ENCODE data around the gene MYH9.
"Not testable (repeated sequence)": the region's sequence is repeated elsewhere in the genome, so short reads cannot be mapped to it uniquely, and the experiment has no call there.

Gene MYH9

DNA sequence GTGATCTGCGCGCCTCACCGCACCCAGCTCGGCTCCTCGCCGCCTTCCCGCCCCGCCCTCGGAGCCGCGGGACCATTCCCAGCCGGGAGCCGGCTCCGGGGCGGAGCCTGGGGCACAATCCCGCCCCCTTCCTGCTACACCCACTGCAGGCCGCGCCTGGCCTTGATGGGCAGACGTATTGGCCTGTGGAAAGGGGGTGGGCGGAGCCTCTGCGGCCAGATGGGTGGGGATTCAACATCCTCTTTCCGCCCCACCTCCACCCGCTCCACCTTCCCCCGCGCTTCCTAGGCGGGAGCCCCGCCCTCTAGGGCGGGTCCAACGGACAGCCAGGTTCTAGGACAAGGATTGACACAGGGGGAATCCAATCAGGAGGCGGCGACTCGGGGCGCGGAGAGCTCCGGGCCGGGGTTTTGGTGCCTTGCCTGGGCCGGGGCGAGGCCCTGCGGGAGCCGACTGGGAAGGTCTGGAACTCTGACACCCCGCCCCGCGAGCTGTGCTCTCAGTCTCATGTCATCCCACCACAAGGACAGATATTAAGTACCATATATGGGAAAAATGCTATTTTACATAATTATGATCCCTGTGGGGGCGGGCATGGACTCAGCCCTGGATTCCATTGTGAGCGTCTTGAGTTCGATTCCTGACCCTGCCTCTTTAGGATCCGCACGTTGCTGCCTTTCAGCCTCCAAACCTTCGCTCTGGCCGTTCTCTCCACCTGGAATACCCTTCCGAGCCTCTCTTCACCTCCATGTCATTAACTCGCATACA lies at the start of gene MYH9:
Gene MYH9, minus strand, starts transcription at position 9 of the 768 bp plus-strand sequence. CDS start 38,731 bp downstream, outside the sequence.
- peak; percentile 100 for DNase-seq

DNA sequence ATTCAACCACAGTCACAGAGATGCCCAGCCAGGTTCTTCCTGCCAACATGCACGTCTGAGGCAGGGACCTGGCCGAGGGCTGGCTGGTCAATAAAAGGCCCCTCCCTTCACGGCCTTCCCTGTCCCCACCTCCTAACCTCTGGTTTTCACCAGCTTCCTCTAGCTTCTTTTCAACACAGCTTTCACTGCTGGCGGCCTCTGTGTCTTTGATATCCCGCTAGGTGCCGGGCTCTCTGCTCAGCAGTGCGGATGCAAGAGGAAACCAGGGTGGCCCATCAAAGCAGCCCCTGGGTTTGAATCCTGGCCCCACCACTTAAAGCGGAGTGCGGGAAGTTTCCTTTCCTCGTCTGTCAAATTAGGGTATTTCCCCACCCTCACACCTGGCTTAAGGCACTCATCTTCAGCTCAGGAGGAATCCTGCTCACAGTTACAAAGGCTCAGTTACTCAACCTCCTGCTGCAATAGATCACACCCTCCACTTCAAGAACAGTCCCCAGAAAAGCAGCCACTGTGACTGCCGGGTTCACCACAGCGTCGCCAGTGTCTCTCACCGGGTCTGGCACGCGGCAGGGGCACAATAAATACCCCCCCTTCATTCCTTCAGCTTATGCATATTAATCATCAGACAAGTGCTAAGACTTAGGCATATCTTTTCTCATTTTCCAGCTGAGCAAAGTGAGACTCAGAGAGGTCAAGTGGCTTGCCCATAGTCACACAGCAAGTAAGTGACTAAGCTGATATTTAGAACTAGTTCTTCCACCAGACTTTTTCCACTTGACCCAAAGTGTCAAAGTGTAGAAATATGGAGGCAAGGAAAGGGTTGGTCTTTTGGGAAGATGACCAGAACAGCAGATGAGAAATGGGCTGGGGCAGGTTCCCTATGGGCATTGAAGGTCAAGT lies 48.0 kb upstream of the MYH9 start:
- no peak for DNase-seq

DNA sequence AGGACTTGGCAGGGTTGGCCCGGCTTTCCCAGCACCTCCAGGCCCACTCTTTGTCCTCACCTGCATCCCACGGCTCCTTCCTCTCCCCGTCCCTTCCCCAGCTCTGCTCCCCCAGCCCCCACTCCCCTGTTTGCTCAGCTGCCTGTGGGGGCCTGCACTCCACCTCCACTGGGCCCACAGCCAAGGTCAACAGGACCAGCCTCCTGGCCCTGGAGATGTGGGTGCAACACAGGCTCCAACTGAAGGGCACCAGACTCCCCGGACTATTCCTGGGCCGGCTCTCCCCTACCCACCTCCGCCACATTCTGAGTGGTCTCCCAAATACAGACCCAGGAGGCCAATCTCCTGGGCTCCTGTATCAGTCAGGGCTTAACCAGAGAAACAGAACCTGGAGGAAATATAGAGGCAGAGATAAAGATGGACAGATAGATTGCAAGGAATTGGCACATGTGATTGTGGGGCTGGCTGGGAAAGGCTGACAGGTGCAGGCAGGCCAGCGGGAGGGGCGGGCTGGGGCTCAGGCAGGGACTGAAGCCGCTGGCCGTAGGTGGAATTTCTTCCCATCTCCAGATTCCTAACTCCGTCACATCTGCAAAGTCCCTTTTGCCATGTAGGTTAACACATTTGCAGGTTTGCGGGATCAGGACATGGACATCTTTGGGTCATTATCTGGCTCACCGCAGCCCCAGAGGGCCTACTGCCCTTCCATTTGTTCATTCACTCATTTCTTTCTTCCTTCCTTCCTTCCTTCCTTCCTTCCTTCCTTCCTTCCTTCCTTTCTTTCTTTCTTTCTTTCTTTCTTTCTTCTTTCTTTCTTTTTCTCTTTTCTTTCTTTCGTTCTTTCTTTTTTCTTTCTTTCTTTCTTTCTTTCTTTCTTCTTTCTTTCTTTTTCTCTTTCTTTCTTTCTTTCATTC lies 45.8 kb upstream of the MYH9 start:
- no peak for DNase-seq

DNA sequence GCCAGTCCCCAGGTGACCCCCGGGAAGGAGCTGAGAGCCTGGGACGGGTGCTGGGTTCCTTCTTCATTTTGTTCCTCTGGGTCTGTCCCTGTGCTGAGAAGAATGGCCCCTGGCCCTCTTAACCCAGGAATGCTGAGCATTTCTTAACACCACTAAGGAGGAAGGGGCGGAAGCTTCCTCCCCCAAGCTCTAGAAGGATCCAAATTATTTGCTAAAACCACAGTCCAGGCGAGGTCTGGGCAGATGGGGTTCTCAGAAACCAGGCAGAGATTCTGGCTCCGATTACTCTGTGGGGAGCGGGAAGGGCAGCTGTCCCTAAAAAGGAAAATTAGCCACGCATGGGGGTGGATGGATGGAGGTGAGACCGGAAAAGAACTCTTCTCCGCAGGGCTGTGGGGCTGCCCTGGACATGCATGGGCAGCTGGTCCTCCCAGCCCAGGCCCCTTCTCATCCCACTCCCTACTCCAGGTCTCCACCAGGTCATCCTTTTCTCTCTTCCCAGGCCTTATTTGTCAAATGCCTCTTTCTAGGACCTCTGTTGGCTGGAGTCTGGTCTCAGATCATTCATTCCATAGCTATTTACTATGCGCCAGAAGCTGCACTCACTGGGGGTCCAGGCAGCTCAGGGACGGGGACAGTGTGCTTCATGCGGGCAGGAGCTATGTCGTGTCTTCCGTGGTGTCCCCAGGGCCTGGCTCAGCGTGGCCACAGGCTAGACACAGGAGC lies 45.0 kb upstream of the MYH9 start:
- no peak for DNase-seq

DNA sequence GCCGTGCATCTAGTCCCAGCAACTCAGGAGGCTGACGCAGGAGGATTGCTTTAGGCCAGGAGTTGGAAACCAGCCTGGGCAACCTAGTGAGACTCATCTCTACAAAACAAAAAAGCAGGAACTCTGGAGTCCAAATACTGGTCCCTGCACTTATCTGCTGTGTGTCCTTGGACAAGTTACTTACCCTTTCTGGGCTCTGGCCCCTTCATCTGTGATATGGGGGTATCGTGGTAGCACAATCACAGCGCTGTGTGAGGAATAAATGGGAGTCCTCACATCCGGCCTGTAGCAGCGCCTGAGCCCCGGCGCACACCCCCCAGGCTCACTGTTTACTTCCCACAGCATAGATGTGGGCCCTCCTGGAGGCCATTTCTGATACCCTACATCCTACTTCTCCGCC lies 44.2 kb upstream of the MYH9 start:
- no peak for DNase-seq

DNA sequence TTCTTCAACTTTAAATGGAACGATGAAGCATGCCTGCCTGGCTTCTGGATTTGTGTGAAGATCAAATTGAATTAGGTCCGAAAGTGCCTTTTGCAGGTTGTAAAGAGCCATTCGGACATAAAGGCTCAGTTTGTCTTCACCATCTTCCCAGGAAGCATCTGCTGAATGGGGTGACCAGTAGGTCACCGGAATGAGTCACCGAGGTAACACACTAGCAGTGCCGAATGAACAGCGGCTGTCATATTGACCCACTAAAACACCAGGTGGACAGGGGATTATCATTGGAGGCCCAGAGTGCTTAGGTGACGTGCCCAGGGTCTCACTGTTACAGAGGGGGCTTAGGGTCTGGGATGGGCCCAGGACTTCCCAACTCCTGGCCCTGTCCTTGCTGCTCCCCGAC lies 43.1 kb upstream of the MYH9 start:
- no peak for DNase-seq

DNA sequence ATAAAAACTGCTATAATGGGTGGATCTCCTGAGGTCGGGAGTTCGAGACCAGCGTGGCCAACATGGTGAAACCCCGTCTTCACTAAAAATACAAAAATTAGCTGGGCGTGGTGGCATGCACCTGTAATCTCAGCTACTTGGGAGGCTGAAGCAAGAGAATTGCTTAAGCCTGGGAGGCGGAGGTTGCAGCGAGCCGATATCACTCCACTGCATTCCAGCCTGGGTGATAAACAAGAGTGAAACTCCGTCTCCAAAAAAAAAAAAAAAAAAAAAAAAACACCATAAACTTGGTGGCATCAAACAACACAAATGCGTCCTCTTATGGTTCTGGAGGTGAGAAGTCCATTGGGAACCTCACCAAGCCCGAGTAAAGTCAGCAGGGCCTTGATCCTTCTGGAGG lies 40.2 kb upstream of the MYH9 start:
- not testable (repeated sequence) for DNase-seq

DNA sequence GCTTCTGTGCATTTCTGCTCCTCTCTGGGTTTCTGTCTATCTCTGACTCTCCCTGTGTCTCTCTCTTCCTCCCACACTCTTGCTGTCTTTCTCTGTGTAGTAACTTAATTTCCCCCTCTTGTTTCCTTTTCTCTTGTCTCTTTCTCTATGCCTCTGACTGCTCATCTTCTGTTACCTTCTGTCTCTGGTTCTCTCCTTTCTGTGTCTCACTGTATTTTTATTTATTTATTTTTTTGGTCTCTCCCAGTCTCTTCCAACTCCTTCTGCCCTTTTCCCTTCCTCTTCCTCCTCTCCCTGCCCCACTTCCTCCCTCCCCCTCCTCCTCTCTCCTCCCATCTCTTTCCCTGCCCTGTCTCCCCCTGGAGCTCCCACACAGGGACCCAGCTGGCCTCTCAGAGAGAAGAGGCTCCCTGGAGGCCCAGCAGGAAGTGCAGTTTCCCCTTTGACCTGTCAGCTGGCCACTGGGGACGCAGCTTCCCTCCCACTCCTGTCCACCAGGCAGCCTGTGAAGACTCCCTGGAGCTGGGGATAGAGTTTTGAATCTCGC lies 38.3 kb upstream of the MYH9 start:
- DNase-seq, result no peak

DNA sequence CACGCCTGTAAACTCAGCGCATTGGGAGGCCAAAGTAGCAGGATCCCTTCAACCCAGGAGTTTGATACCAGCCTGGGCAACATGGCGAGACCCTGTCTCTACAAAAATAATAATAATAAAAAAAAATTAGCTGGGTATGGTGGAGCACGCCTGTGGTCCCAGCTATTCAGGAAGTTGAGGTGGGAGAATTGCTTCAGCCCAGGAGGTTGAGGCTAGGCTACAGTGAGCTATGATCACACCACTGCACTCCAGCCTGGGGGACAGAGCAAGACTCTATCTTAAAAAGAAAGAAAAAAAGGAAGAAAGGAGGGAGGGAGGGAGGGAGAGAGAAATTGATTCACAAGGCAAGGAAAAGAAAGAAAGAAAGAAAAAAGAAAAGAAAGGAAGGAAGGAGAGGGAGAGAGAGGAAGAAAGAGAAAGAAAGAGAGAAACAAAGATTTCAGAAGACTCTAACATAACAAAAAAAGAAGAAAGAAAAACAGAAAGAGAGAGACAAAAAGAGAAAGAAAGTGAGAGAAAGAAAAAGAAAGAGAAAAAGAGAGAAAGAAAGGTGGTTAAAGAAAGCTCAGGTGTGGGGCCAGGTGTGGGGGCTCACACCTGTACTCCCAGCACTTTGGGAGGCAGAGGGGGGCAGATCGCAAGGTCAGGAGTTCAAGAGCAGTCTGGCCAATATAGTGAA lies 37.3 kb upstream of the MYH9 start:
- no peak for DNase-seq

DNA sequence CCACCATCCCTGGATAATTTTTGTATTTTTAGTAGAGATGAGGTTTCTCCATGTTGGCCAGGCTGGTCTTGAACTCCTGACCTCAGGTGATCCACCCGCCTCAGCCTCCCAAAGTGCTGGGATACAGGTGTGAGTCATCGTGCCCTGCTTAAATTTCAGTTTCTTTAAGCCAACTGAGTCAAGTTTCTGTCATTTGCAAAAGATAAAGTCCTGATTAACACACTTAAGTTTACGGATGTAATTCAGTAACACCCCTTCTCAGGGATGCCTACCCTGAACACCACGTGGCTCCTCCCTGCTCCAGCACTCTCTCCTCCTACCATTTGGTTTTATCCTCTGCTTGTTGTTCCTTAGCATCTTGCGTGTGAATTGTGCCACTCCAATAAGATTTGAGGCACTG lies 36.7 kb upstream of the MYH9 start:
- not testable (repeated sequence) for DNase-seq

DNA sequence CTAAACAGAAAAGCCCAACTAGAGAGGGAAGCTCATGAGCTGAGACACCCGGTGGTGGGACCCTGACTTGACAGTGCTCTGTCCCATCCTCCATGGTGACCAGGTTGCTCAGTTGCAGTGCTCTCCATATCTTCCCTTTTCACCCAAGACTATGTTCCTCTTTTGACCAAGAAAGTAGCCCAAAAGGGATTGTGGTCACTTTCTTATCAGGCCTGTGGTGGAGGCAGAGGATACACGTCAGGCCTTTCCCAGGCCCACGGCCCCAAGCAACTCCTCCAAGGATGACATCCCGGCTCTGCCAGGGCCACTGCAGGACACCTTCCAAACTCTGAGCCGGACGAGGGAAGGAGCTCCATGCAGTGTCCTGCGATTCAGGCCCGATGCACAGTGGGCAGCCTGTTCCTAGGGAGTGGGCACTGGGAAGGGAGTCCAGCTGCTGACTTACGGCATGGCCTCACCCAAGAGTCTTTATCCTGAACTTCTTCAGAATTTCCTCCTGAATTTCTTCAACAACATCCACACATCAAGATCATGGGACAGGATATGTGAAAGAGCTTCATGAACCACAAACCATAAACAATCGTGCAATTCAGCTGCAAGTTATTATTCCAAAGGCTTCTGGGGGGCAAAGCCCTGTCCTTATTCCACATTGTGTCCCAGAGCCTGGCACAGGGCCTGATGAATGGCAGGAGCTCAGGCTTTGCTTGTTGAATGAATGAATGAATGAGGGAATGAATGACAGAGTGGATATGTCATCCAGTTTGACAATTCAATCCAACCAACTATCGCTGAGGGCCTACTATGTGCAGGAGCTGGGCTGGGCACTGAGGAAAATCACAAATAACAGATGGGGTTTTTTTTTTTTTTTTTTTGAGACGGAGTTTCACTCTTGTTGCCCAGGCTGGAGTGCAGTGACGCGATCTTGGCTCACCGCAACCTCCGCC lies 36.0 kb upstream of the MYH9 start:
- DNase-seq, result no peak

DNA sequence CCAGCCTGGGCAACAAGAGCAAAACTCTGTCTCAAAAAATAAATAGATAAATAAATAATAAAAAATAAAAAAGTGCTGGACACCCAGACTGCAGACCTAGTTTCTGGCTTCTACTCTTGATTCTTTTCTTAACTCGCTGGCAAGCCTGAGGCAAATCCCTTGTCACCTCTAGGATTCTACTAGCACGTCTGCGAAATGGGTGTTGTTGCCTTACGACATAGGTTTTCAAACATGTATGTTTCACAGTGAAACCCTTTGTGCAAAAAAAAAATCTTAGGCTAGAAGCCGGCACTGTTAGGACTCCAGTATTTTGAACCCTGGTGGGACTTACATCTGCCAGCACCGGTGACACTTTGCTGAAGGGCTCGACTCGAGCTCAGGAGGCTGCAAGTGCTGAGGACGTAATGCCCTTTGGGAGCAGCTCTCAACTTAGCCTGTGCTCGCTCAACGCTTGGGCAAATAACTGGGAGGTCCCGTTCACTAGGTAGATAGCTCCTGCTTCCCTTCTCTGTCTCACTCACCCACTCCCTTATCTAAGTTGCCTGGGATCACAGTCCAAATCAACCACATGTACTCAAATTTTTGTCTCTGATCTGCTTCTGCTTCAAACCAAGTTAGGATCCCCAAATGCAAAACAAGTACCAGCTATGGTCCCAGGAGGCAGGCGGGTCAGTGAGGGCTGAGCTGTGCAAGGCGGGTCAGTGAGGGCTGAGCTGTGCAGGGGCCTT lies 34.7 kb upstream of the MYH9 start:
- DNase-seq, result no peak

DNA sequence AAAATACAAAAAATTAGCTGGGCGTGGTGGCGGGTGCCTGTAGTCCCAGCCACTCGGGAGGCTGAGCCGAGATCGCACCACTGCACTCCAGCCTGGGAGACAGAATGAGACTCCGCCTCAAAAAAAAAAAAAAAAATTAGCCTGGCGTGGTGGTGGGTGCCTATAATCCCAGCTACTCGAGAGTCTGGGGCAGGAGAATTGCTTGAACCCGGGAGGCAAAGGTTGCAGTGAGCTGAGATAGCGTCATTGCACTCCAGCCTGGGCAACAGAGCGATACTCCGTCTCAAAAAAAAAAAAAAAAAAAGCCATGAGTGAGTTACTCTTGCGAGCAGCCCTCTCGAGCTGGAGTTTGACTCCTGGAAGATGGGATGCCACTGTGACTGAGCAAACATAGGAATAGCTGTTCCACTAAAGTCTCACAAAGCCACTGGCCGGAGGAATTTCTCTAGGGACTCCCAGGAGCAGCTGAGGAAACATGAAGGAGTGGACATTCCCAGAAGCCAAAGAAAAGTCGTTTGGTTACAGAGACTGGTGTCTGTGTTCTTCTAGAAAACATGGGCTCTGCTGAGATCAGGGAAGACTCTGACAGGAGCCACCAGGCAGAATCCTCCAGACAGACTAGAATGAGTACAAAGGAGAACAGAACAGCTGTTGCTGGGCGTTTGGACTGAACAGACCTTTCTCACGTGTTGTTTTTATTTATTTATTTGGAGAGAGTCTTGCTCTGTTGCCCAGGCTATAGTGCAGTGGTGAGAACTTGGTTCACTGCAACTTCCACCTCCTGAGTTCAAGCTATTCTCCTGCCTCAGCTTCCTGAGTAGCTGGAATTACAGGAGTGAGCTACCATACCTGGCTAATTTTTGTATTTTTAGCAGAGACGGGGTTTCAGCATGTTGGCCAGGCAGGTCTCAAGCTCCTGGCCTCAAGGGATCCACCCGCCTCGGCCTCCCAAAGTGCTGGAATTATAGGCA lies 32.4 kb upstream of the MYH9 start:
- no peak for DNase-seq

DNA sequence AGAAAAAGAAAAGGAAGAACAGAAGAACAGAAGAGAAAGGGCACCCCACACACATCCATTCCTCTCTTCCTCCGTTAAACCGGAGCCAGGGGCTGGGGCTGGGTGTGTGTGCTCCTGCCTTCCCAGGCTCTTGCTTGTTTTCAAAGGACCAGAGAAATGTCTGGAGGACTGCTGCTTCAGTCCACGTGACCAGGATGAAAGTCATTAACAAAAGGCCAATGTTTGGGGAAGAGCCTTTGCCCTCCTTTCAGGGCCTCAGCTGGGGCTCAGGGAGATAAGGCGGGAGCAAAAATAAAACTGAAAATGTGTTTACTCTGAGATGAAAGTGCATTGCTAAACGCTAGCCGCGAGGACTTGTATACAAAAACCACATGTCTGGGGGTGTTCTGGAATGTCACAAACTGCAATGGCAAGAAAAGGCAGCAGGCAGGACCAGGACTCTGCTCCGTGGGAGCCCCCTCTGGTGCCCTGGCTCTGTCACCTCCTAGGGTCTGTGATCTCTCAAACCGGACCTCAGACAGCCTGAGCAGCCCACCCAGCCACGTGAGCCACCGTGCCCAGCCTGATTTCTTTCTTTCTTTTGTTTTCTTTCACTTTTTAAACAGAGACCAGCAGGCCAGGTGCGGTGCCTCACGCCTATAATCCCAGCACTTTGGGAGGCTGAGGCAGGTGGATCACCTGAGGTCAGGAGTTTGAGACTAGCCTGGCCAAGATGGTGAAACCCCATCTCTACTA lies 31.6 kb upstream of the MYH9 start:
- no peak for DNase-seq

DNA sequence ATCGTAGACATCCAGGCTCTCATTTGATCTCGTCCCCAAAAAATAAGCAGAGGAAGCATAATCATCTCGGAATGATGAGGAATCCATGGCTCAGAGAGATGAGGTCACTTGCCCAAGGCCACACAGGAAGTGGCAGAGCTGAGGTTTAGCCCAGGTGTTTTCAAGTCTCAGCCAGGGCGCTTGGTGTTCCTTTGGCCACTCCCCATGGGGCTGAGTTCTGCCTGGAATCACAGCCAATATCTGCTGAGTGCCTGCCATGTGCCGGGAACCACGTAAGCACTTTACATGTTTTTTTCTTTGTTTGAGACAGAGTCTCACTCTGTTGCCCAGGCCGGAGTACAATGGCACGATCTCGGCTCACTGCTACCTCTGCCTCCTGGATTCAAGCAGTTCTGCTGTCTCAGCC lies 29.5 kb upstream of the MYH9 start:
- no peak for DNase-seq

DNA sequence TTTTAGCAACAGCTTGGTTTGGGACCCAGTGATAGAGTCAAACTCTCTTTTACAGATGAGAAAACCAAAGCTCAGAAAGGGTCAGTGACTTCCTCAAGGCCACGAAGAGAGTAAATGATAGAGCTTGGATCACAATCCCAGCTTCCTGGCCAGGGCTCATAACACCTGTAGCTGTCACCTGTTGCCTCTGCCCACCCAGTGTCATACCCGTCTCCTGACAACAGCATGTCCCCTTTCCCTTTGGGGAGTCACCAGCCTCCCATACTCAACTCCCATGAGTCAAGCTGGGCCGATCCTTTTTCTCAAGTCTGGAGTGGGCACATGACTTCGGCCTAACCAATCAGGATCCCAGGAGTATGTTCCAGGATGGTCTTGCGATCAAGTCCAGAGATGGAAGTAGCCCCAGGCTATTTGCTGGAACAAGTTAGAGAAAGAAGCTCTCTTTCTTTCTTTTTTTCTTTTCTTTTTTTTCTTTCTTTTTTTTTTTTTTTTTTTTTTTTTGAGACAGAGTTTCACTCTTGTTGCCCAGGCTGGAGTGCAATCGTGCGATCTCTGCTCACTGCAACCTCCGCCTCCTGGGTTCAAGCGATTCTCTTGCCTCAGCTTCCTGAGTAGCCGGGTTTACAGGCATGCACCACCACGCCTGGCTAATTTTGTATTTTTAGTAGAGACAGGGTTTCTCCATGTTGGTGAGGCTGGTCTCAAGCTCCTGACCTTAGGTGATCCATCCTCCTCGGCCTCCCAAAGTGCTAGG lies 27.8 kb upstream of the MYH9 start:
- no peak for DNase-seq

Measured in right forelimb (tissue), 1 donor.